RKO (cell line): ENCODE results near the gene ERBIN.
A peak's percentile ranks its signal among the peaks of the same experiment; 100 is the strongest.
"Not testable (repeated sequence)": the region's sequence is repeated elsewhere in the genome, so short reads cannot be mapped to it uniquely, and the experiment has no call there.

ENCODE experiments used
- DNase-seq: peaks from one replicate; pipeline ENCODE4 v3.0.0-alpha.2; 2016; ENCODE audit warnings: low spot score

Gene ERBIN

GRCh38 chr5:65961633-65962032 is 35.3 kb downstream of the ERBIN start:
- DNase-seq, result peak; percentile 29

- DNase-seq, result no peak
Measured at GRCh38 chr5:65967288-65968066, 41.1 kb downstream of the ERBIN start.

- DNase-seq, result no peak
Measured at GRCh38 chr5:65969539-65970393, 43.4 kb downstream of the ERBIN start.

GRCh38 chr5:65970481-65971367 is 44.3 kb downstream of the ERBIN start:
- DNase-seq, result no peak

GRCh38 chr5:65971643-65972042 is 45.3 kb downstream of the ERBIN start:
- no peak for DNase-seq

GRCh38 chr5:65972896-65973295 is 46.5 kb downstream of the ERBIN start:
- DNase-seq, result not testable (repeated sequence)

GRCh38 chr5:65978251-65978650 is 51.9 kb downstream of the ERBIN start:
- no peak for DNase-seq

- no peak for DNase-seq
Measured at GRCh38 chr5:65981548-65981947, 55.2 kb downstream of the ERBIN start.

GRCh38 chr5:65981969-65982619 is 55.7 kb downstream of the ERBIN start:
- DNase-seq, result no peak

- DNase-seq, result no peak
Measured at GRCh38 chr5:65982635-65983034, 56.3 kb downstream of the ERBIN start.

GRCh38 chr5:65984098-65984885 is 57.9 kb downstream of the ERBIN start:
- DNase-seq, result no peak

GRCh38 chr5:65986050-65986451 is 59.7 kb downstream of the ERBIN start:
- peak; percentile 17 for DNase-seq

GRCh38 chr5:65986796-65987195 is 60.4 kb downstream of the ERBIN start:
- DNase-seq, result no peak

GRCh38 chr5:65987982-65988381 is 61.6 kb downstream of the ERBIN start:
- DNase-seq, result no peak

- DNase-seq, result no peak
Measured at GRCh38 chr5:65989158-65989557, 62.8 kb downstream of the ERBIN start.

GRCh38 chr5:65992630-65993029 is 66.3 kb downstream of the ERBIN start:
- no peak for DNase-seq

GRCh38 chr5:65994117-65994786 is 67.9 kb downstream of the ERBIN start:
- DNase-seq, result no peak

GRCh38 chr5:65999061-65999723 is 72.8 kb downstream of the ERBIN start:
- no peak for DNase-seq

- no peak for DNase-seq
Measured at GRCh38 chr5:66001952-66002351, 75.6 kb downstream of the ERBIN start.

- no peak for DNase-seq
Measured at GRCh38 chr5:66002415-66002814, 76.0 kb downstream of the ERBIN start.
